ENCODE data around the gene CST7.
"Not testable (repeated sequence)": the region's sequence is repeated elsewhere in the genome, so short reads cannot be mapped to it uniquely, and the experiment has no call there.

CST7 gene

DNA sequence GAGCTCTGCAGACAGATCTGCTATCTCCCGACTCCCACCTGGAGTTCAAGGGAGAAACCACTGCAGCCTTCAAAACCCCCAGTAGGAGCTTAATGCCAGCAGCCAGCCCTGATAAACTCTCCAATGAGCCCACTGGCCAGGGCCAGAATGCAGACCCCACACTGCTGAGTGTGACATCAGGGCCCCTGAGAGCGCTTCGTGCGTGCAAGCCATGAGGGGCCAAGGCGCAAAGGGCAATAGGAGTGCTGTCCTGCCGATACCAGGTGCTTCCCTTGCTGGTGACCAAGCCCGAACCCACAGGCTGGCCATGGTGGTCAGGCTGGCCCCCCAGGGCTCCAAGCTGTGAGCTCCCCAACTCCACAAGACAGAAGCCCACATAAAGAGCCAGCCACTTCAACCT lies 33.2 kb upstream of the CST7 start:
- H3K4me1 ChIP-seq (ENCODE audit: control insufficient read depth, insufficient read depth, low read length) = no peaks in the 10 kb centered on the region
- no peaks in the 10 kb centered on the region for H3K9me3 ChIP-seq (ENCODE audit: control insufficient read depth, insufficient read depth, low read length)
- no peak overlapping the region for H3K4me3 ChIP-seq (ENCODE audit: low read depth, low read length)
- no peaks in the 10 kb centered on the region for H3K36me3 ChIP-seq (ENCODE audit: control insufficient read depth, insufficient read depth, low read length)
- no peak overlapping the region for H3K9ac ChIP-seq (ENCODE audit: low read depth, low read length)
- peaks cover 5% of the 10 kb centered on the region for H3K27me3 ChIP-seq (ENCODE audit: control insufficient read depth, insufficient read depth, low read length)

- Histone ChIP-seq H3K9ac (ENCODE audit: low read depth, low read length) (no peak overlapping the region), H3K4me3 (ENCODE audit: low read depth, low read length) (no peak overlapping the region), H3K9me3 (ENCODE audit: control insufficient read depth, insufficient read depth, low read length) (no peaks in the 10 kb centered on the region), H3K36me3 (ENCODE audit: control insufficient read depth, insufficient read depth, low read length) (no peaks in the 10 kb centered on the region), H3K4me1 (ENCODE audit: control insufficient read depth, insufficient read depth, low read length) (no peaks in the 10 kb centered on the region), H3K27me3 (ENCODE audit: control insufficient read depth, insufficient read depth, low read length) (peaks cover 5% of the 10 kb centered on the region)
These were observed 32.7 kb upstream of the CST7 start for GRCh38 chr20:24916412-24916811.

DNA sequence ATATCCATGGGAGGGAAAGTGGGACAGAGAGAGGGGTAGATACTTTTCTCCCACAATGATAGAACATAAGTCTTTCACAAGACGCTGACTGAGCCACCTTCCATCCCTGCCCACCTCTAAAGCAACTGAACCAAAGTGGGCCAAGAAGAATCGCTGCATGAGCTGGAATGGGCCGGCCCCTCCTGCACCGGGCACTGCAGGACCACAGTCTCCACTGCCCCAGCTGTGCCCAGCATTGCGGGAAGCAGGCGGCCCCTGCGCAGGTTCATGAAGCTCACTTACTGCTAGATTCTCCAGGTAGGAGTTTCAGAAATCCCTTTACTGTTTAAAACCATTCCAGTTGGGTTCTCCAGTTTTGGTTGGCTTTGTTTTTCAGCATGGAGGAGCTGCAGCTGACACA lies 32.0 kb upstream of the CST7 start:
- Histone ChIP-seq H3K9ac (ENCODE audit: low read depth, low read length) (no peak overlapping the region), H3K4me3 (ENCODE audit: low read depth, low read length) (no peak overlapping the region), H3K36me3 (ENCODE audit: control insufficient read depth, insufficient read depth, low read length) (no peaks in the 10 kb centered on the region), H3K4me1 (ENCODE audit: control insufficient read depth, insufficient read depth, low read length) (no peaks in the 10 kb centered on the region), H3K27me3 (ENCODE audit: control insufficient read depth, insufficient read depth, low read length) (peaks cover 5% of the 10 kb centered on the region), H3K9me3 (ENCODE audit: control insufficient read depth, insufficient read depth, low read length) (no peaks in the 10 kb centered on the region)

DNA sequence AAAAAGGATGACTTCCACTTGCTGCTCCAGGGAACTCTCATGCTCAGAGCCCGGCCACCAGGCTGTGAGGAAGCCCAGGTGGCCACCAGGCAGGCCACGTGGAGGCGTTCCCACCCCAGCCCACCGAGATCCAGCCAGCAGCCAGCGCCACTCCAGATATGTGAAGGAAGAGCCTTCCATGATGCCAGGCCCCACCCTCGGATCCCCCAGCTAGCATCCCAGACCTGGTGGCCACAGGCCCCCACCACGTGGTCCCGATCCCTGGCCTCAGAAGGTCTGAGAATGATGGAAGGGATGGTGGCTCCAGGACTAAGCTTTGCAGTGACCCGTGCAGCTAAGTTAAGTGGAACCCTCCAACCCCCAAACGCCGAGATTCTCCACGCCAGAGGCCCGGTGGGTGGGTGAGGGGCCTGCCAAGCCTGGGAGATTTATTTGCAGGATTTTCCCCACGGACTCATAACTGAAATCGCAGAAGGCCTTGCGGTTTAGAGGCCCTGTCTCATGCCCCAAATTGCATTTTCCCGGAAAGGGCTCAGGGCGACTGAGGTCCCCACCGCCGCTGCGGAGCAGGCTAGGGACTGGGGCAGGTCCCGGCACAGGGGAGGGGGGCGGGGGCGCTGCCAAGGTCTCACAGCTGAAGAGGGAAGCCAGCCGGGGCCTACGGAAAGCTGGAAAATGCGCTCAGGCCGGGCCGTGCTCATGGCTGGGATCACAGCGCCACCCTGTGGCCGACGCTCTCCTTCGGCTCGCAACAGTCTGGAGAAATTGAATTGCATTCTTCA lies 31.1 kb upstream of the CST7 start:
- Histone ChIP-seq H3K9me3 (ENCODE audit: control insufficient read depth, insufficient read depth, low read length) (no peaks in the 10 kb centered on the region), H3K27me3 (ENCODE audit: control insufficient read depth, insufficient read depth, low read length) (peaks cover 5% of the 10 kb centered on the region), H3K36me3 (ENCODE audit: control insufficient read depth, insufficient read depth, low read length) (no peaks in the 10 kb centered on the region), H3K4me3 (ENCODE audit: low read depth, low read length) (no peak overlapping the region), H3K4me1 (ENCODE audit: control insufficient read depth, insufficient read depth, low read length) (no peaks in the 10 kb centered on the region), H3K9ac (ENCODE audit: low read depth, low read length) (no peak overlapping the region)

- no peak overlapping the region for H3K4me3 ChIP-seq (ENCODE audit: low read depth, low read length)
- no peak overlapping the region for H3K9ac ChIP-seq (ENCODE audit: low read depth, low read length)
- H3K27me3 ChIP-seq (ENCODE audit: control insufficient read depth, insufficient read depth, low read length) = peaks cover 5% of the 10 kb centered on the region
- no peaks in the 10 kb centered on the region for H3K36me3 ChIP-seq (ENCODE audit: control insufficient read depth, insufficient read depth, low read length)
- no peaks in the 10 kb centered on the region for H3K9me3 ChIP-seq (ENCODE audit: control insufficient read depth, insufficient read depth, low read length)
- no peaks in the 10 kb centered on the region for H3K4me1 ChIP-seq (ENCODE audit: control insufficient read depth, insufficient read depth, low read length)
These were observed 30.2 kb upstream of the CST7 start for GRCh38 chr20:24918579-24919566.

- not testable (repeated sequence) for H3K36me3 ChIP-seq (ENCODE audit: control insufficient read depth, insufficient read depth, low read length); H3K27me3 ChIP-seq (ENCODE audit: control insufficient read depth, insufficient read depth, low read length)
These were observed 29.4 kb upstream of the CST7 start for GRCh38 chr20:24919665-24920064.

DNA sequence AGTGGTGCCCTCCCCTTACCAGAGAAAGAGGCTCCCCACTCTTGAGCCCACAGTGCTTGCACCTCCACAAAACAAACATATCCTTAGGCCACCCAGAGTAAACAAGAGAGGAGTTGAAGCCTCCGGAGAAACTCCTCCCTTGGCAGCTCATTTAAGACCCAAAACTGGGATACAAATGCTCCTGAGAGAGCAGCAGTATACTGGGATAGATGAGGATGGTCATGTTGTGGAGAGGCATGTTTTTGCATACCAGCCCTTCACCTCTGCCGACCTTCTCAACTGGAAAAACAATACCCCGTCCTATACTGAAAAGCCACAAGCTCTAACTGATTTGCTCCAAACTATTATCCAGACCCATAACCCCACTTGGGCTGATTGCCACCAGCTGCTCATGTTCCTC lies 28.4 kb upstream of the CST7 start:
- H3K4me3 ChIP-seq (ENCODE audit: low read depth, low read length); H3K9me3 ChIP-seq (ENCODE audit: control insufficient read depth, insufficient read depth, low read length); H3K27me3 ChIP-seq (ENCODE audit: control insufficient read depth, insufficient read depth, low read length); H3K9ac ChIP-seq (ENCODE audit: low read depth, low read length); H3K4me1 ChIP-seq (ENCODE audit: control insufficient read depth, insufficient read depth, low read length); H3K36me3 ChIP-seq (ENCODE audit: control insufficient read depth, insufficient read depth, low read length): not testable (repeated sequence)

More at GRCh38 chr20:24919665-24920064, 29.4 kb upstream of the CST7 start:
- H3K4me3 ChIP-seq (ENCODE audit: low read depth, low read length); H3K9me3 ChIP-seq (ENCODE audit: control insufficient read depth, insufficient read depth, low read length); H3K4me1 ChIP-seq (ENCODE audit: control insufficient read depth, insufficient read depth, low read length); H3K9ac ChIP-seq (ENCODE audit: low read depth, low read length): not testable (repeated sequence)

GRCh38 chr20:24929259-24929658 lies 19.8 kb upstream of the CST7 start:
- not testable (repeated sequence) for H3K4me1 ChIP-seq (ENCODE audit: control insufficient read depth, insufficient read depth, low read length); H3K27me3 ChIP-seq (ENCODE audit: control insufficient read depth, insufficient read depth, low read length); H3K9ac ChIP-seq (ENCODE audit: low read depth, low read length); H3K9me3 ChIP-seq (ENCODE audit: control insufficient read depth, insufficient read depth, low read length); H3K36me3 ChIP-seq (ENCODE audit: control insufficient read depth, insufficient read depth, low read length); H3K4me3 ChIP-seq (ENCODE audit: low read depth, low read length)

GRCh38 chr20:24929867-24930723 lies 19.0 kb upstream of the CST7 start:
- not testable (repeated sequence) for H3K9ac ChIP-seq (ENCODE audit: low read depth, low read length); H3K9me3 ChIP-seq (ENCODE audit: control insufficient read depth, insufficient read depth, low read length); H3K4me3 ChIP-seq (ENCODE audit: low read depth, low read length); H3K4me1 ChIP-seq (ENCODE audit: control insufficient read depth, insufficient read depth, low read length); H3K27me3 ChIP-seq (ENCODE audit: control insufficient read depth, insufficient read depth, low read length); H3K36me3 ChIP-seq (ENCODE audit: control insufficient read depth, insufficient read depth, low read length)

- H3K27me3 ChIP-seq (ENCODE audit: control insufficient read depth, insufficient read depth, low read length); H3K9ac ChIP-seq (ENCODE audit: low read depth, low read length); H3K36me3 ChIP-seq (ENCODE audit: control insufficient read depth, insufficient read depth, low read length); H3K4me1 ChIP-seq (ENCODE audit: control insufficient read depth, insufficient read depth, low read length); H3K4me3 ChIP-seq (ENCODE audit: low read depth, low read length); H3K9me3 ChIP-seq (ENCODE audit: control insufficient read depth, insufficient read depth, low read length): not testable (repeated sequence)
These were observed 18.1 kb upstream of the CST7 start for GRCh38 chr20:24930724-24931688.

DNA sequence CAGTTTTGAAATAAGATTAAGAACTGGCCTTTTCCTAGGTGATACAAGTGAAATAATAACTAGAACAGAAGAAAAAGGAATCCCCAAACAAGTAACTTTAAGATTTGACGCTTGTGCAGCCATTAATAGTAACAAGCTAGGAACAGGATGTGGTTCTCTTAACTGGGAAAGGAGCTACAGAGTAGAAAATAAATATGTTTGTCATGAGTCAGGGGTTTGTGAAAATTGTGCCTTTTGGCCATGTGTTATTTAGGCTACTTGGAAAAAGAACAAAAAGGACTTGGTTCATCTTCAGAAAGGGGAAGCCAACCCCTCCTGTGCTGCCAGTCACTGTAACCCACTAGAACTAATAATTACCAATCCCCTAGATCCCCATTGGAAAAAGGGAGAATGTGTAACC lies 17.2 kb upstream of the CST7 start:
- H3K27me3 ChIP-seq (ENCODE audit: control insufficient read depth, insufficient read depth, low read length); H3K9me3 ChIP-seq (ENCODE audit: control insufficient read depth, insufficient read depth, low read length); H3K4me3 ChIP-seq (ENCODE audit: low read depth, low read length); H3K4me1 ChIP-seq (ENCODE audit: control insufficient read depth, insufficient read depth, low read length); H3K36me3 ChIP-seq (ENCODE audit: control insufficient read depth, insufficient read depth, low read length); H3K9ac ChIP-seq (ENCODE audit: low read depth, low read length): not testable (repeated sequence)
